Fibroblast of upper back skin (primary cell): ENCODE measurements around the gene AHRR.

Experiments
- DNase-seq: peaks from one replicate; pipeline ENCODE4 v3.0.0-alpha.2; 2013

Gene AHRR

GRCh38 chr5:347712-348284, 26.3 kb downstream of the AHRR start:
- no peak for DNase-seq

GRCh38 chr5:348726-349125, 27.2 kb downstream of the AHRR start:
- DNase-seq: no peak

- DNase-seq: no peak
Measured at GRCh38 chr5:350355-350754, 28.8 kb downstream of the AHRR start.

- DNase-seq: no peak
Measured at GRCh38 chr5:351084-351920, 29.8 kb downstream of the AHRR start.

- DNase-seq: no peak
Measured at GRCh38 chr5:351921-352245, 30.4 kb downstream of the AHRR start.

GRCh38 chr5:352639-353611, 31.4 kb downstream of the AHRR start:
- DNase-seq: no peak

GRCh38 chr5:353612-354580, 32.4 kb downstream of the AHRR start:
- no peak for DNase-seq

GRCh38 chr5:354581-355378, 33.3 kb downstream of the AHRR start:
- no peak for DNase-seq

GRCh38 chr5:355379-355935, 33.9 kb downstream of the AHRR start:
- DNase-seq: no peak

- no peak for DNase-seq
Measured at GRCh38 chr5:355958-356357, 34.4 kb downstream of the AHRR start.

GRCh38 chr5:359301-359897, 37.9 kb downstream of the AHRR start:
- no peak for DNase-seq

GRCh38 chr5:360257-361027, 38.9 kb downstream of the AHRR start:
- DNase-seq: no peak

GRCh38 chr5:362189-362588, 40.7 kb downstream of the AHRR start:
- no peak for DNase-seq

- no peak for DNase-seq
Measured at GRCh38 chr5:362978-363765, 41.7 kb downstream of the AHRR start.

- no peak for DNase-seq
Measured at GRCh38 chr5:364497-364896, 43.0 kb downstream of the AHRR start.

GRCh38 chr5:366541-367357, 45.2 kb downstream of the AHRR start:
- DNase-seq: no peak

GRCh38 chr5:367358-368130, 46.0 kb downstream of the AHRR start:
- DNase-seq: no peak
